GM21526 (cell line): ENCODE measurements around the gene ABLIM2.

Source experiments
- ATAC-seq: cut with Tn5 transposase; IDR thresholded peaks from one replicate; pipeline ENCODE4 v1.9.1; 2021; ENCODE audit warnings: moderate library complexity; ENCODE audit not compliant: unreplicated experiment, low FRiP score

Gene ABLIM2

GRCh38 chr4:8053688-8054449, 104.7 kb downstream of the ABLIM2 start:
- ATAC-seq: no peak

- no peak for ATAC-seq
These were observed 106.4 kb downstream of the ABLIM2 start for GRCh38 chr4:8052160-8052691.

- no peak for ATAC-seq
These were observed 107.0 kb downstream of the ABLIM2 start for GRCh38 chr4:8051644-8052043.

GRCh38 chr4:8050555-8051206, 107.9 kb downstream of the ABLIM2 start:
- ATAC-seq: no peak

DNA sequence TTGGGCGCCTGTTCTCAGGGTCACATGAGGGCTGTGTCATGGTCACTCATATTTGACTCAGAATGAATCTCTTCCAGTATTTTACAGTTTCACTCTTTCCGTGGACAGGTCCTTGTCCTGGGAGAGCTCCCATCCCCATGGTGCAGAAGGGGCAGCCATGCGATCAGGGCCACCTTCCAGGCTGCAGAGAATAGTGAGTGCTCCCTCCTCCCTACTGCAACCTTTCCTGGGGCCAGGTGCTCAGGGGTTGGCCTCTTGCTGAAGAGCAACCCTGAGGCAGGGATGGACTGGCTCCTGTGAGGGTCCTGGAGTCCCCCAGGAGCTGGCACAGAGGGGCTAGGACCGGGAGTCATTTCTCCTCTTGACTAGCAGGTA, 108.4 kb downstream of the ABLIM2 start:
- ATAC-seq: no peak

GRCh38 chr4:8048856-8049676, 109.5 kb downstream of the ABLIM2 start:
- no peak for ATAC-seq

GRCh38 chr4:8047837-8048678, 110.6 kb downstream of the ABLIM2 start:
- ATAC-seq: no peak

DNA sequence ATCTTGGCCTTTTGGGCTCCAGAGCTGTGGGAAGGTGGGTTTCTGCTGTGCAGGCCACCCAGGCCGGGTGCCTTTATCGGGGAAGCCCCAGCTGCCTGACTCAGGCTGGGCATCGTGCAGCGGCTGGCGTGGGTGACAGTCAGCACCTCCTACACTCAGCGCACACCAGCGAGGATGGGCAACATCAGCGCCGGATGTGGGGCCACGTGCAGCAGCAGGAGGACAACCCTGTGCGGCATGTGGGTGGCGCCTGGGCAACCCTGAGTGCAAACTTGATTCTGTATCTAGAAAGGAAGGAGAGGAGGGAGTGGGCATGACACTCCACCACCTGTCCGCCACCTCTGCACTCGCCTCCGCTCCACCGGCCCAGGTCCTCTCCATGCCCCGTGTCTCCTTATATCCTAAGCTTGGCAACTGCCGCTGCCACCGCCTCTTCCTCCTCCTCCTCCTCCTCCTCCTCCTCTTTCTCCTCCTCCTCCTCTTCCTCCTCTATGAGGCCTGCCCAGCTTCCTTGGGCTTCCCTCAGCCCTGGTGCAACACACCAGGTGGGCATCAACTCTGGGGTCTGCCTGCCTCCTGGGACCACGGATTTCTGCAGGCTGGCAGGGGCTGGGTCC, 111.6 kb downstream of the ABLIM2 start:
- no peak for ATAC-seq

- ATAC-seq: no peak
These were observed 112.7 kb downstream of the ABLIM2 start for GRCh38 chr4:8045909-8046308.

DNA sequence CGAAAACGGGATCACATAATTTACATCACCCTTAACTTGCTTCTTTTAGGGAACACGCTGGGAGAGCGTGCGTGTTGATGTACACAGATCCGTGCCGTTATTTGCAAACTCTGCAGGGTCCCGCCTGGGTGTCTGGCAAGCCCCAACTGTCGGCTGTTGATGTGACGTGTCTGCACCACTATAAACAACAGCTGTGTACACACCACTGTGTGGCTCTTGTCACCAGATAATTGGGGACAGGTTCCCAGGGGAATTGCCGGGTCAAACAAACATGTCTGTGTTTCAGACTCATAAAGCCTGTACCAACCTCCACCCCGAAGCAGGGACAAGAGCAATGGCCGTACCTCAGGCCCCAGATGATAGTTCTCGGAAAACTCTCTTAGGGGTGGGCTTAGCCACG, 113.9 kb downstream of the ABLIM2 start:
- no peak for ATAC-seq

DNA sequence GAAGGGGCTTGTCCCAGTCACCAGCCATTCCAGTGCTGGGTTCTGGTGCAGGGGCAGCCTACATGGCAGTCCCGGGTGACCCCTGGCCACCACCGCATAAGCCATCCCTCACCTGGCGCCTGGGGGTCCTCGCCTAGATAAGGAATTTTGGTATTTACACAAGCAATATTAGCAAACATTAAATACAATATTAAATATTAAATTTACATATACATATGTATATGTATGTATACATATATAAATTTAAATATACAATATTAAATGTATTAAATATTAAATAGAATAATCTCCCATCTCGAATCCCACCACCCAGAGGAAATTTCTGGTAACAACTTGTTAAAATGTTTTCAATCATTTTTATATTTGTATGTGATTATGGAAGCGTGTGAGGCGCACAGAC, 114.4 kb downstream of the ABLIM2 start:
- ATAC-seq: no peak

GRCh38 chr4:8043596-8043995, 115.0 kb downstream of the ABLIM2 start:
- ATAC-seq: no peak

DNA sequence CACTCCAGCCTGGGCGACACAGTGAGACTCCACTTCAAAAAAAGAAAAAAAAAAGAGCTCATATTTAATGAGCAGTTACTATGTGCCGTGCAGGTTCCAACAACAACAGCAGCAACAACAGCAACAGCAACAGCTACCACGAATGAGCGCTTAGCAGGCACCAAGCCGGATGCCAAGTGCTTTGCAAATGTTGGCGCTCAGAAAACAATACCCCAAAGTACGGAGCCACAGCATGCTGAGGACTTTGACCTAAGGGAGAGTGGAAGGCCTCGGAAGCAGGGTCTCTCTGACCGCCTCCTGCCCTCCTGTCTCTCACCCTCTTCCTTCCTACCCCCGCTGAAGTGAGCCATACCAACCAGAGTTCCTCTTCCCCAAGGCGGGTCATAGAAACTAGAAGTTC, 116.7 kb downstream of the ABLIM2 start:
- ATAC-seq: no peak

- ATAC-seq: no peak
These were observed 117.4 kb downstream of the ABLIM2 start for GRCh38 chr4:8041172-8041571.

DNA sequence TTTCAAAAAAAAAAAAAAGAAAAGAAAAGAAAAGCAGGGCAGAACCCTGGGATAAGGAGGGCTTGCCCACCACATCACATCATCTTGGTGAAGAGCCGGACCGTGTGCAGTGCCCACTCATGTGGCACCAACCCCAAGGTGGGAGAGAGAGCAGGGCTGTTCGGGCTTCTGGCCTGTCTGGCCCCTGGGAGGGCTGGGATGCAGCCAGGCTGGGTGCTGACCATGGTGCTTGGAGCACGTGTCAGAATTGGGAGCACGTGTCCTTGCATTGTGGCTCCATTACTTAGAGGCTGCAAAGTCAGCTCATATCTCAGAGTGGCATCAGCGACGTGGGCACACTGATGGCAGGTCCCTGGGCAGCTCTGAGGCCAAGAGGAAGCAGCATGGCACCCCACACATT, 118.0 kb downstream of the ABLIM2 start:
- ATAC-seq: no peak

- no peak for ATAC-seq
These were observed 118.8 kb downstream of the ABLIM2 start for GRCh38 chr4:8039853-8040252.

GRCh38 chr4:8039290-8039689, 119.3 kb downstream of the ABLIM2 start:
- ATAC-seq: no peak

DNA sequence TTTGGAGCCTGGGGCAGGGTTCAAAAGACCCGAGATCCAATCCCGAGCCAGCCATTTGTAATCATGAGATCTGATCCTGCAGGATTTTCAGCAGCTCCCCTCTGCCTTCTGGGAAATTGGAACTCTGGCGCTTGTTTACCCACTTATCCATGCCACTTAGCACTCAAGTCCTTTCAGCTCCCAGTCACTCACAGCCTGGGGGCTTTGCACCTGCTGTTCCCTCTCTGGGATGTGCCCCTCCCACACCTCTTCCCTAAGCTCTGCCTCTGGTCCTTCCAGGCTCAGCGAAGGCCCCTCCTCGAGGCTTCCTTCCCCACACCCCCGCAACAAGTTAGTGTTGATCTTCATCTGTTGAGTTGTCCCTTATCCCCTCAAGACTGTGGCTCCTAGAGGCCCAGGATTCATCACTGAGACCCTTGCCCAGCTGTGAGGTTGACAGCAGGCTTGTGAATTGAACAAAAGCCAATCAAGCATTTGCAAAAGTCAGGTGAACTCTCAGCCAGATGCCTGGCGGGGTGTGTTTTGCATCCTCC, 119.8 kb downstream of the ABLIM2 start:
- no peak for ATAC-seq

- no peak for ATAC-seq
These were observed 120.5 kb downstream of the ABLIM2 start for GRCh38 chr4:8038083-8038482.
